ENCODE results near the gene NMU.
"Not testable (repeated sequence)": the region's sequence is repeated elsewhere in the genome, so short reads cannot be mapped to it uniquely, and the experiment has no call there.

Gene NMU

DNA sequence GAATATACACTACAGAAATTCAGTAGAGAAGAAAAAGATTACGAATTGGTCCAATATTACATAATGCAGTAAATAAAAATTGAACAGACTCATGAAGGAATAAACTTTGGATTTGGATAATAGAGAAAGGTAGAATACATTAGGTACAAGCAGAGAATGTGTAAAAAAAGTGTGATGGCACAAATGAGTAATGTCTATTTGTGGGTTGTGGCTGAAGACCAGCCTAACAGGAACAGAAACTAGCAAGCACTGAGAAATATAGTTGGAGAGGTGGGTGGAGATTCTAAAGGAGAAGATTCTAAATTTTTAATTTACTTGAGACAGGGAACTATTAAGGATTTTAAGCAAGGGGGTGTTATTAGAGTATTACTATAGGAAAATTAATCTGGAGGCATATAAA is 74.2 kb downstream of the NMU start:
- no peak for DNase-seq (ENCODE audit: low read depth in 1 of 2, low spot score in 1 of 2)

DNA sequence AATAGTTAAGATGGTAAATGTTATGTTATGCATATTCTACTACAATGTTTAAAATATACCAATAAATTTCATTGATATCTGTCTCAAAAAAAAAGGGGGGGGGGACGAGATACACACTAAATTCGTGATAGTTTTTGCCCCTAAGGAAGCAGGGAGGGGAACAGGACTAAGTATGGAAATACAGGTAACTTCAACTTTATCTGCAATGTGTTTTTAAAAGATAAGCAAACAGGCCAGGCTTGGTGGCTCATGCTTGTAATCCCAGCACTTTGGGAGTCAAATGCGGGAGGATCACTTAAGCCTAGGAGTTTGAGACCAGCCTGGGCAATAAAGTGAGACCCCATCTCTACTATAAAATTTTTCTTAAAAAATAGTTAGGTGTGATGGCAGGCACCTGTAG is 76.0 kb downstream of the NMU start:
- no peak for DNase-seq (ENCODE audit: low read depth in 1 of 2, low spot score in 1 of 2)

DNA sequence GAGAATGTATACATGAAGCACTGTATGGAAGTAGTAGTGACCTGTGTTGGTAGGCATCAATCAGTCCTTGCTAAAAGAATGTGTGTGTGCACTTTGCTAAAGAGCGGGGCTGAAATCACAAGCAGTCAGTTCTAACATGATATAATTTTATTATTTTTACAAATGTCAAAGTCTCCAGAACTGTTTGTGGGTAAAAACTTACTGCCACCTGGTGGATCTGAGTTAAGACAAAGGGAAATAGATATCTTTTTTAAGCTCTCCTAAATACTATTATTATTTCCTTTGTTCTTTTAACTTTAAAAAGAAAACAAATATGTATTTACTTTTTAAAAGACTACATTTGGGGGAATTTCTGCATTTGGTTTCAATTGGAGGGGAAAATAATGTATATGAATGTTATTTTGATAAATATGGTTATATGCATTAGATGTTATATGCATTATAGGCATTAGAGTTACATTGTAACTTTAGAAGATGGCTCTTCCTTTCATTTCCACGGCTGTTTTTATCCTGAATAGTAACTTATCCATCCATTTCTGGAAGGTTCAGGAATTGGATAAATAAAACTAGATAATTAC is 81.6 kb downstream of the NMU start:
- DNase-seq (ENCODE audit: low read depth in 1 of 2, low spot score in 1 of 2) = no peak

DNA sequence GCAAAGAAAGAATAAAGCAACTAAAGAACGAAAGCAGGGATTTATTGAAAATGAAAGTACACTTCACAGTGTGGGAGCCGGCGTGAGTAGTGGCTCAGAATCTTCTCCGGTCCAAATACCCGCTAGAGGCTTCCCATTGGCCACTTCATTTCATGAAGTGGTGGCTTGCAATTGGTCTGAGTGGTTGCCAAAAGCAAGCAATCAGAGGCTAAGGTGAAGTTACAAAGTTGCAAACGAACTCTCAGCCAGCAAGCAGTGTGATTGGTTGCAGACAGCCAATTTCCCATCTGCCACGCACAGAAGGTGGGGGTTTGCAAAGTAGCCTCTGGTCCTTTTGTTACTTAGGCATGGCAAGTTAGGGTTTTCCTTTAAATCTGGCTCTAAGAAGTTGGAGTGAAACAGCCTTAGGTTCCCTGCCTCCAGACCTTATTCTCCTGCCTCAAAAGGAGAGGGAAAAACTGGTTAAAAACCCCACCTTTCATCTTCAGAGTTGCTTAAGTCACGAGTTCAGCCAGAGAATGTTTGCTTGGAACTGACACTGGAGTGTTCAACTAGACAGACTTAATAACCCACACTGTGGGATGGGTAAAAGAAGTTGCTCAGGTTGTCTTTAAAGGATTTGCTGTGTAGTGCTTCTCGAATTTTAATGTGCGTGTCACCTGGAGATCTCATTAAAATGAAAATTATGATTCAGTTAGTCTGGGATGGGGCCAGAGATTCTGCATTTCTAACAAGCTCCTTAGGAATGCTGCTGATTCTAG is 82.5 kb downstream of the NMU start:
- no peak for DNase-seq (ENCODE audit: low read depth in 1 of 2, low spot score in 1 of 2)

DNA sequence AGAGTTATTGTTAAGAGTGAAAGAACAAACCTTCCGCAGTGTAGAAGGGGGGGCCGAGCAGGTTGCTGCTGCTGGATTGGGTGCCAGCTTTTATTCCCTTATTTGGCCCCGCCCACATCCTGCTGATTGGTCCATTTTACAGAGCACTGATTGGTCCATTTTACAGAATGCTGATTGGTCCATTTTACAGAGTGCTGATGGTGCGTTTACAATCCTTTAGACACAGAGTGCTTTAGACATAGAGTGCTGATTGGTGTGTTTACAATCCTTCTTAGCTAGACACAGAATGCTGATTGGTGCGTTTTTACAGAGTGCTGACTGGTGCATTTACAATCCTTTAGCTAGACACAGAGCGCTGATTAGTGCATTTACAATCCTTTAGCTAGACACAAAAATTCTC is 84.1 kb downstream of the NMU start:
- not testable (repeated sequence) for DNase-seq (ENCODE audit: low read depth in 1 of 2, low spot score in 1 of 2)

DNA sequence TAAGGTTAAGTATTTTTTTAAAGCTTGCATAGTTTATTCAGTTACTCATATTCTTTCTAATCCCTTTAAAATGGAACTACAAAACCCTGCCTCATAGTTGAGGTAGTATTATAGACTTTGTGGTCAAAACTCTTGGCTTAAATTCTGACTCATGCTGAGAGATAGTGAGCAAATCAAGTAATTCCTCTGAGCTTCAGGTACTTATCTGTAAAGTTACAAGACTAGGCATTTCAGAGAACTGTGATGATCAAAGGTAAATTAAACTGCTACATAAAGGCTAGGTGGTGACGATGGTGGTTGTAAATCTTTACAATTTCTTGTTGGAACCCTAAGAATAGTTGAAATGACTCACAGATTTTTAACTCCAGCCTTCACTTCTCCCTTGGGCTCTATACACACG is 86.2 kb downstream of the NMU start:
- no peak for DNase-seq (ENCODE audit: low read depth in 1 of 2, low spot score in 1 of 2)

DNA sequence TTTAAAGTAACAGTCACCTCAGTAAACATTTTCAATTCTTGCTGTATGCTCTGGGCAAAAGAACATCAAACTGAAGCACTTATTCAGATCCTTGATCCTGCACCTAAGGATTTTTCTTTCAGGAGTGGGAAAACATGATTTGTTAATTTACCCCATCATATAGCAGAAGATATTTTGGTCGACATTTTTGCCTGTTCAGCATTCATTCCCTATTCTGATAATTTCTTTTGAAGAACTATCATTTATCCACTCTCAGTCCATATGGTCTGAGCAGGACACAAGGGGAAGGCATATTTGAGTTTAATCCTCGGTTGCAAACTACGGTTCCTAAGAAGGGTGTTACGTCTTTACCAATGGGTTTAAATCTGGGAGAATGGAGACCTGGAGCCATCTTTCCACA is 88.2 kb downstream of the NMU start:
- DNase-seq (ENCODE audit: low read depth in 1 of 2, low spot score in 1 of 2) = no peak

DNA sequence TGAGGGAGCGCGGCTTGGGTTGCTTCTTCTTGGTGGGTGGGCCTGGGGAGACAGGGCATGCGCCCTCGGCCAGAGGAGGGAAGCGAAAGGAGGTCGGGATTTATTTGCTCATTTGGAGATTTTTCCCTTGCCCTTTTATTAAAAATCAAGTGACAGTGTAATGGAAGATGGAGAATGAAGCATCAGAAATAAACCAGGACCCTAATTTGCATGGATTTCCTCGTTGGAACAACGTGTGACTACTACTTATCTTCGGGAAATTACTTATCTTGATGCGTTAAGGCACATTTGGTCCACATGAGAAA is 88.7 kb downstream of the NMU start:
- no peak for DNase-seq (ENCODE audit: low read depth in 1 of 2, low spot score in 1 of 2)

DNA sequence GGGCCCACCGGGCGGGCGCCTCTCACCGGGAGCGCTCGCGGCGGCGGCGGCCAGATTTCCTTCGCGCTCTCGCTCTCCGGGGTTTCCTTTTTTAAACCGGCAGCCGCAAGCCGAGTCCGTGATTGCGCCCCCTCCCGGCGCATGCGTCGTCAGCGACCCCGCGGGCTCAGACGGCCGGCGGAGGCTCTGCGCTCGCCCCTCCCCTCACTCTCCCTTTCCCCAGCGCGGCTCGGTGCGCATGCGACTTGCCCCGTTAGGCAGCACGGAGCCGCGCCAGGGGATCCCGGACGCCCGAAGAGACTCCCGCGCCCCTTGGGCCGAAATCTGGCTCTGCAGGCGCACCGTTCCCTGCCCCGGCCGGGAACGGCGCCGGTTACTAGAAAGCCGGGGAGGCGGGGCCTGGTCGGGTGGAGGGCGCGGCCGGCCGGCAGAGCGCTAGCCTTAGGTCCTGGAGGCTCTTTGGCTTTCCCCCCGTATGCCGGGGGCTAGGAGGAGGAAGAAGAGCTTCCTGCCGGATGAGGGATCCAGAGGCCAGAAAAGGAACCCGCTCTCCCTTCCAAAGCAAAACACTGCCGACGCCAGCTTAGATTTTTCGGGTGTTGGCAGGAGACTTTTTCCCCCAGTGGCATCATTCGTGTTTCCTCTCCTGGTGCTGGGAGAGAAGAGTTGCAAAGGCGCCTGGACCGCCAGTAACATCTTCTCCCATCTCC is 89.2 kb downstream of the NMU start, which contains the start of gene CLOCK:
CLOCK (minus strand) TSS at position 154 of the 710 bp plus-strand sequence. CDS start 64,124 bp downstream, outside the sequence.
- peak; percentile 64 to 76 for DNase-seq (ENCODE audit: low read depth in 1 of 2, low spot score in 1 of 2)

DNA sequence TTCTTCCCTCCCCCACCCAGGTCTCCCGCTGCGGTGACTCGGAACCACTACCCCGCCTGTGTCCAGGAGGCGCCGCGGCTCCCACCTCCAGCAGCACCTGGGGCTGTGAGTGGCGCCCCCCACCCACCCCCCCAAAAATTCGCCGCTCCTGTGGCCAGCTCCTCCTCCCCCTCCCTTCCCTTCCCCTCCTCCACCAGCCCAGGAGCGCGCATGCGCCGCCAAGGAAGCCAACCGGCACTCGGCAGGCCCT is 89.7 kb downstream of the NMU start:
- no peak for DNase-seq (ENCODE audit: low read depth in 1 of 2, low spot score in 1 of 2)

DNA sequence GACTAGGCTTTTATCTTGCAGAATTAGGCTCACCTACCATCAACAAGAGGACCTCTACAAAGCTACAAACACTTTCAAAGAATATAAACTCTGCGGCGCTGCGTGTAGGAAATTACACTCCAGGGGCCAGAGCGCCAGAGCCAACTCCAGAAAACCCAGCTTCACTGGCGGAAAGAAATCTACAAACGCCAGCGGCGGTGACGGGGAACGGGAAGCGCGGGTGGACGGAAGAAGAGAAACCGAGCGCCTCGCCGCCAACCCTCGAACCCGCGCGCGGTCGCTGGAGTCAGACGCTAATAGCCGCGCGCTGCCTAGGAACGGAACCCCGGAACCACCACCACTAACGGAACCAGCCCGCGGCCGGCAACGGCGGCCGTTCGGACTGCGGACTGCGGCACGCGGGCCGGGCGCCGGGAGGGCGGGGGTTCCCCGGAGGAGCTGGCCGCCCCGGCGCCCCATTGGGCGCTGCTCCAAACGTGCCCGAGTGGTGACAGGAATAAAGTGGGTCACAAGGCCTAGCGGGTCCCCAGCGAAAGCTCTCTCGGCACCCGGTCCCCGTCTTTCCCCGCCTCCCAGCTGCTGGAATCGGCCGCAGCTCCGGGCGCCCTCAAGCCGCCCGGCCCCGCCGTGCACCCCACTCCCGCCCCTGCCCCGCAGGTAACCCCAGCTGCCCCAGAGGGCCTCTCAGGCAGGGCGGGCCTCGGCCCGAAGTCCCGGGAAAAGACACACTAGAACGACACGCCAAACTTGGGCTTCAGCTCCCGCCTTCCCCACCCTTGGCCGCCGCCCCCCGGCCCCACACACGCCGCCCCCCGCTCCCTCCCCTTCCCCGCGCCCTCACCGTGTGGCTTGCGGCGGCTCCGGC is 90.2 kb downstream of the NMU start:
- peak; percentile 16 to 48 for DNase-seq (ENCODE audit: low read depth in 1 of 2, low spot score in 1 of 2)

Measured in activated T-helper 1 cell treated with anti-CD3 and anti-CD28 coated beads, Interleukin-2, amount 50 U/mL, for 16 hours (primary cell).